ENCODE measurements around the gene NVL. TPM values are rescaled to one million over a fixed set of nuclear protein-coding genes. Genes with fewer than 3 reads are reported as not detected.

NVL gene
- total and polyA plus RNA-seq, 2 of the 4 experiments (the other 2 are of a cell fraction) = 16.5 to 18.4 TPM

- Histone ChIP-seq H2AK5ac (ENCODE audit: low read depth, low read length) (no peak overlapping the region), H3K4me2 (ENCODE audit: low read depth, low read length) (peak overlapping the region; percentile 68), H3K27me3 (ENCODE audit: control insufficient read depth, insufficient read depth, low read length) (no peaks in the 10 kb centered on the region), H3K4me1 (ENCODE audit: control insufficient read depth, insufficient read depth, low read length) (0 out of 2 replicates have a peak, but pooled peaks cover 4% of the 10 kb centered on the region), H2AK9ac (replicated peaks; ENCODE audit: low read depth, low read length, poor library complexity) (peak overlapping the region; percentile 10), H3K9ac (ENCODE audit: low read depth, low read length) (peak overlapping the region; percentile 75), H3K14ac (replicated peaks; ENCODE audit: low read depth, low read length) (peak overlapping the region; percentile 58), H4K20me1 (ENCODE audit: insufficient read depth, low read length) (peaks cover 28% of the 10 kb centered on the region), H3K27ac (ENCODE audit: insufficient read depth, low read length) (peak overlapping the region; percentile 84), H3K56ac (ENCODE audit: extremely low read depth, insufficient read depth, low read length) (peak overlapping the region; percentile 52; the same call in 1 of the 2 replicates), H2BK5ac (ENCODE audit: low read depth, low read length, poor library complexity, severe bottlenecking) (peak overlapping the region; percentile 74), H3K4me3 (ENCODE audit: insufficient read depth, low read depth, low read length) (peak overlapping the region; percentile 98), H3K18ac (ENCODE audit: low read depth, low read length) (no peak overlapping the region; the same call in 1 of the 2 replicates), H3K36me3 (ENCODE audit: control insufficient read depth, insufficient read depth, low read length) (no peaks in the 10 kb centered on the region), H2BK15ac (ENCODE audit: low read depth, low read length) (no peak overlapping the region), H3K4ac (ENCODE audit: low read depth, low read length) (peak overlapping the region; percentile 34), H3K23ac (ENCODE audit: low read depth, low read length) (peak overlapping the region; percentile 72; the same call in 1 of the 2 replicates), H4K5ac (ENCODE audit: low read depth, low read length) (peak overlapping the region; percentile 14; the same call in 1 of the 2 replicates), H2BK120ac (ENCODE audit: low read depth, low read length) (peak overlapping the region; percentile 75), H2AFZ (replicated peaks; ENCODE audit: low read length, poor library complexity) (peak overlapping the region; percentile 91), H4K91ac (ENCODE audit: insufficient read depth, low read depth, low read length) (peak overlapping the region; percentile 56; the same call in 1 of the 2 replicates), H3K9me3 (ENCODE audit: control insufficient read depth, insufficient read depth, low read length) (no peaks in the 10 kb centered on the region), H3K79me1 (ENCODE audit: low read depth in 1 of 2, low read length in 2 of 2) (peaks cover 0 to 27% of the 10 kb centered on the region in 2 experiments; a peak in 2 of 4 replicates), H4K8ac (ENCODE audit: low read depth in 2 of 2, low read length in 2 of 2) (peak overlapping the region; percentile 48 to 55), H2BK20ac (ENCODE audit: low read depth, low read length) (0 out of 2 replicates have a peak overlapping the region, but pooled peaks have one; percentile 12), H3K9me1 (ENCODE audit: insufficient read depth, low read length) (peaks cover 2% of the 10 kb centered on the region; the same call in 1 of the 2 replicates)
- in situ Hi-C loops (cut with MboI; ENCODE audit: low sequenced_read_pairs) (no loop called here), intact Hi-C loops (cut with micrococcal nuclease) (loop anchor here (2.0 kb wide), 1 partner anchor 37 kb away; no protein-coding TSS in a partner anchor), dilution Hi-C loops (cut with HindIII; ENCODE audit: low sequenced_read_pairs, unreplicated experiment) (no loop called here)
- ChIA-PET CTCF (no interaction called here), POLR2A (ENCODE audit: unreplicated experiment) (interaction anchor here (0.6 to 0.9 kb wide), 3 partner anchors 9 to 1831 kb away, joined by 3 to 4 read pairs (median 3); no protein-coding TSS in a partner anchor)
- WGBS, 2 experiments (ENCODE audit: extremely low coverage in 2 of 2, insufficient read length in 1 of 2) = 20% methylated on average over 2 of the region's 22 CpGs; no CpG with 5 or more reads in 1 of the 2 experiments
- no peak for TF ChIP-seq CTCF (conservative IDR thresholded peaks at IDR 0.05; ENCODE audit: low read depth, low read length)
- no peak for TF ChIP-seq RCOR1 (IDR thresholded peaks at IDR 0.05; ENCODE audit: insufficient replicate concordance, low read length)
- TF ChIP-seq CEBPB (IDR thresholded peaks at IDR 0.05; ENCODE audit: low read depth, low read length) = peak; percentile 40; the same call in 1 of the 2 replicates
- ATAC-seq (ENCODE audit: low read depth) (no peak), DNase-seq (no peak)
- no TSS peak for BruUV-seq (replicated peaks)
Observed at GRCh38 chr1:224182057-224182865, 147.7 kb downstream of the NVL start.

Data from IMR-90 (cell line).